Dedifferentiated amniotic fluid mesenchymal stem cell (primary cell): Measurements from ENCODE around the gene NBEA.

Experiments used
- DNase-seq: peaks from one replicate; pipeline ENCODE4 v3.0.0-alpha.2; 2016; ENCODE audit errors: extremely low spot score

Gene NBEA

DNA sequence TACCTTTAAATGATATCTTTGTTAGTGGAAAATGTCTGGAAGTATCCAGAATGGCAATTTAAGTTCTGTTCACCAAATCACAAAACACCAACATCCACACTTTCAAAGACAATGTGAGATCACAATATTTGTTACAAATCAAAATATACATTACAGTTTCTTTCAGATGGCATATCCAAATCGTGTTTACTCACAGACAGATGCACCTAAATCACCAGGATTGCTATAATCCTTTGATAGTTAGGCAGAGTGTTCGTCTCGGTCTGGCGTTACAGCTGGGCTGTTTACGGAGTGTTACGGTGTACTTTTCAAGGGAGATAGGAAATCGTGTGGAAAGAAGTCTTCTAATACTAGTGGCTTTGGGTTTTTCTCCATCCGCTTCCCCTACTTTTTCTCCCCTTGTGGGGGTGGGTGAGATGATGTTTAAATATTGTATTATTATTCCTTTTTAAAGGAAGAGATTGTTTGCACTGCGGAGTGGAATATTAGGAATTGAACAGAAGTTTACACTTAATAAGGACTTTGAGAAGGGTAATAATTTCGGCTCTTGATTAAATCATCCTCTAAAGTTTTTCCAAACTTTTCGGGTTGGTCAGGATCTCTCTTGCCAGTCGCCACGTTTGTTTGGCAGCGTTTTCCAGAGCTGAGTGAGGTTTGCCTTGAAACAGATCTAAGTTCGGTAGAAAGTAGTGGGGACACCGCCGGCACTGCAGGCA is 532.6 kb downstream of the NBEA start:
- DNase-seq: no peak

DNA sequence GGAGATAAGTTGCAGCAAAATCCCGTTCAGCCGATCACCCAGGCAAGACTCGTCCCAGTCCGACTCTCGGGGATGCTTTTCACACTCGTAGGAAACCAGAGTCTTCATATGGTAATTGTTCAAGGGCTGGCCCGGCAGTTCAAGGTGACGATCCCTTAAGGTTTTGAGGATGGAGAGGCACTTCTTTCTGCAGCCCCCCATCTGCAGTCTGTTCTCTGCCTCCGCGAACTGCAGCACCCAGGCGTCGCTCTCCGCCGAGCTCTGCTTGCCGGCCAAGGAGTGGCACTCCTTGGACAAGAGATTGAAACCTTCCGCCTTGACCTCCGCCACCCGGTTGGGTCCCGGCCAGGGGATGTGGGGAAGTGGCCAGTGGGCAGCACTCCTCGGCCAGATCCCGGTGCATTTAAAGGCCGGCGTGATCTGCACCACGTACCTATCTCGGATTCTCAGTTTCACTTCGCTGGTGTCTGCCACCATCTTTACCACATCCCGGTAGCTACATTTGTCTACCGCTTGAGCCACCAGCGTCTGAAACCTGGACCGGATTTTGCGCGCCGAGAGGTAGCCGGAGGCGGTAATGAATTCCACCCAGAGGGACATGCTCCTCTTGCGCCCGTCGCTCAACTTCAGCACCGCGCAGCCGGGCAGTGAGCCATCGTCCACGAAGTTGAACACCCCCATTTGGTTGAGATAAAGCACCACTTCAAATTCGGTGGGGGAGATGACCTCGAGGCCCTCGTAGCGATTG is 533.3 kb downstream of the NBEA start:
- peak; percentile 43 for DNase-seq

DNA sequence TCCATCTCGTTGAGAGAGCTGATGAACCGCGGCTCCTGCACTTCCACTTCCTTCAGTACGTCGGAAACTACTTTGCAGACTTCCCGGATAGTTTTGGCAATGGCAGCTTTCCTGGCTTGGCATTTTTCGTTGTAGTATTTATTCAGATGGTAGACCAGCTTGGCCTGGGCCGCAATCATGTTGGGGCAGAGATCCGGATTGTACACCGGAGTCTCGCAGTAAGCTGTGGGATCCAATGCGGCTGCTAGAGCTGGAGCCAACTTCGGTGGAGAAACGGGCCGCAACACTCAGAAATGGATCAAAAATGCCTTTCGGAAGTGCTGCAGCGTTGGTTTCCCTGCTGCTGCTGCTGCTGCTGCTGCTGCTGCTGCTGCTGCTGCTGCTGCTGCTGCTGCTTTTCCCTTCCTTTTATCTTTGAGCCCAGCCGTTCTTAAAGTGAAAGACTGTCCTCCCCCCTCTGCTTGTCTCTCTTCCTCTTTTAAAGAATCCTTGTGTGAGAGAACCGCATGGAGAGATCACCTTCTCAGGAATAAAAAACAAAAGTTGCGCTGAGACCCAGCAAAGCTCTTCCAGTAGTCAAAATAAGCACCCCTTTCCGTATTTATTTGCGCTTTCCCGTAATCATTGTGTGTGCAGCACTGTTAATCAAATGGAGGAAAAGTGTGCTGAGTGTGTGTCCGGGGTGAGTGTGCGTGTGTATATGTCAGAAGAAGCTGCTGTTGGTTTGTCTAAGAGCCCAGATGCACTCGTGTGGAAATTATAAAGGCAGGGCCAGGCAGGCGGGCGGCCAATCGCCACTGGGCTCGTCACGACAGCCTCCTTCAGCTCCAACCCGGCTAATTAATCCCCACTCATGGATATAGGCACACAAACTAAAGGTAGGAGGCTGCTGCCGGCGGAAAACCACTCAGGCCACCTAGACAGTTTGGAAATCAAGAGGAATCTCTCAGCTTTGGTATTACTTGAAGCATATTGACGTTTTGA is 534.2 kb downstream of the NBEA start, which contains the start of gene MAB21L1:
TSS of gene MAB21L1 (minus strand) at position 730 of the 984 bp plus-strand sequence. CDS start at position 179, 551 bp downstream.
- DNase-seq: peak; percentile 91

- DNase-seq: no peak
Observed at GRCh38 chr13:35477386-35477946, 535.4 kb downstream of the NBEA start.

- no peak for DNase-seq
Observed at GRCh38 chr13:35478271-35479037, 536.4 kb downstream of the NBEA start.

DNA sequence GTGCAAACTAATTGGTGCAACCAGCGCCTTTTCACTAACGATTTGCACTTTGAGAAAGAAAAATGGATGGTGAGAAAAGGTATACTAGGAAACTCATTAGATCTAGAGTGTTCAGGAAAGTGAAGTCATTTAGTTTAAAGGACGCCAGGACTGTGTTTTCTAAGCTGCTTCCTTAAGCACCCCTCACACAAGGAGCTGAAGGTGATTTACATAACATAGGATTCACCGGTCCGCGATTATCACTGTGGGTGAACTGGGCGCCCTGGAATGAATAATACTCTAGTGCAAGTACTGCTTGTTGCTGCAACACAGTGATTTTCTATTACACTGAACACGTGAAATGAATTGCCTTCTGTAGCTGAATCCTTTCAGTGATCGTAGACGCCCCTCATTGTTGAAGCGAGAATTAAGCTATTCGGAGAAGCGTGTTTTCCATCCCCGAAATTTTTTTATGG is 537.0 kb downstream of the NBEA start:
- no peak for DNase-seq

DNA sequence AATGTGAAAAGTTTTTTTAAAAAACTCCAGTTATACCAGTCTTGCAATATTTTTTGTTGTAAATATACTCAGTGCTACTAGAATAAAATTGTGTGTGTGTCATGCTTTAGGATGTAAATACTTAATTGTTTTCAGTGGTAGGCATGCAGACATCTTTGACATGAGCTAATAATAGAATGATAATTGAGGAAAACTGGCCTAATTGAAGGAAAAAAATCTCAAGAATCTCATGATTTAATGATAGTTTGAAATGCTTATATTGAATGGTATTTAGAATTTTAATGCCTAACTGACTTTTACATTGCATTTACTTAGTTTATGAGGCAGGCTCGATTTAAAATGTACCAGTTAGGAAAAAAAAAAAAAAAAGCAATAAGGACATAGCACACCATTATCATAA is 537.6 kb downstream of the NBEA start:
- DNase-seq: no peak

GRCh38 chr13:35480346-35480745 is 538.3 kb downstream of the NBEA start:
- DNase-seq: no peak

- DNase-seq: no peak
Observed at GRCh38 chr13:35481777-35482176, 539.7 kb downstream of the NBEA start.

- no peak for DNase-seq
Observed at GRCh38 chr13:35482527-35482926, 540.5 kb downstream of the NBEA start.

- no peak for DNase-seq
Observed at GRCh38 chr13:35483761-35484160, 541.7 kb downstream of the NBEA start.

DNA sequence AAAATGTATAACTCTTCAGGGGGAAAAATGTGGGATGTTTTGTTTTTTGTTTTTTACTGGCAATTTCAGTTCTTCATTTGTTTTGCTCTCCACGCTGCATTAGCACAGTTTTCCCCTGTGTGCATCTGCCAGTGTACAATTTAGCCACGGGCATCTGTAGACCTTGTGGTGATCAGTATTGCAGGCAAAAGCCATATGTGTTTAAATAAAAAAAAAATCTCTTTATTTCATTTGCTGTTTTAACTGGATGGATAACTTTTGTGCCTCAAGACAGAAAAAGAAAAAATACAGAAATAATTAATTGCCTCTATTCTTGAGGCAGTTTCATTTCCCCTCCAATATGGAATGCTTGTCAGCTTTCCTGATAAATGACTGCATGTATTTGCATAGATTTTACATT is 542.3 kb downstream of the NBEA start:
- DNase-seq: no peak

GRCh38 chr13:35485424-35485823 is 543.4 kb downstream of the NBEA start:
- no peak for DNase-seq

DNA sequence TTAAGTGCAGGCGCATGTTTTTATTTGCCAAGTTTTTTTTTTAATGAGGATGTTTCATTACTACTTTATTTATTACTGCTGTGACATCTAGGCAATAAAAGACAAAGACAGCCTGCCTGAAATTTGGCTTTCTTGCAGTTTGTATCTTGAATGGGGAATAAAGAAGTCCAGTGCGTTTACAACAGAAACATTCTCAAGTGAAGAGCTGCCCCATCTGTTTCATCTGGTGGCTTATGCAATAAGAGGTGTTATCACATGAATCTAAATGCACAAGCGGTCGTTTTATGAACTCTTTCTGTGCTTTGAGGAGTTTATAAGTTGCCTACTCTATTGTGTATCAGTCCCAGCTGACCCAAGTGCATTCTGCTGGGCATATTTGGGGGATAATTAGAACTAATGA is 547.0 kb downstream of the NBEA start:
- no peak for DNase-seq

- DNase-seq: no peak
Observed at GRCh38 chr13:35496006-35496405, 553.9 kb downstream of the NBEA start.

DNA sequence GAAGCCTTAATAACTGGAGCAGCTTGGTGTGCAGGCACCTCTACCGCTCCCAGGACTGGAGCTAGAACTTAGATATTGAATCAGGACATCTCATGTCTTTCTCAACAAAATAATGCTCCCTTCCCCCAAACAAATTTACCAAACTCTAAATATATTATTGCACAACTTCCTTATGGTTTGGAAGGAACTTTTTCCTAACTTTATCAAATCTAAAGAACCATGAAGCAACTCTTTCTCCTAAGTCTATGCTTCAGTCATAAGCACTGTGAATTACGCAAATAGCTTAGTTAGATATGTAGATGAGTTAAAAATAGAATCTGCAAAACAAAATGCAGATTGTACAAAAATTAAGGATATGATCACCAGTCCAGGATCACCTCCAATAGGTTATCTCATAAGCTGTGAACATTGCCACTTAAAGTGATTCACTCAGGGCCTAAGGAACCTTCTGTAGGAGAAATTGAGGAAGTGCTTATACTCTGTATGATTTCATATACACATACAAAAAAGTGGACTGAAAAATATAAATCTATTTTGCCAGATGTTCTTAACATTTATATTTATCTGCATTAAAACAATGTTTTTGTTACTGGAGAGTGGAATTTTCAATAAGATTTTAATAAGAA is 554.8 kb downstream of the NBEA start:
- DNase-seq: no peak

DNA sequence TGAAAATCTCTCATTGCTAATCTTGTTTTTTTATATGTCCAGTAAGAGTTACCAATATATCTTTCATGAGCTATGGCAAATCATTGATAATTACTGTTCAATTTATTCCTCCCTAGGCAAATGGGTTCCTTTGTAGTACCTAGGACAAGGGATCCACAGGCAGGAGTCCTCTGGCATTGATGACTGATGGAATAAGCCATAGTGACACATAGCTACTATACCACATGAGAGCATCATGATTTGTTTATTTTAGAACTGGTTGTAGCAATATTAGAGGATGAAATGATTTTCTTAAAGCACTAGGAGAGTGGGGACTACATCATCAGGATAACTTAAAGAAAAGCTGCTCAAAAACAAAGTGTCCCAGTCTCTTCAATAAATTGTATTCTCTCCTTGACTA is 556.2 kb downstream of the NBEA start:
- DNase-seq: no peak

GRCh38 chr13:35499196-35499662 is 557.2 kb downstream of the NBEA start:
- no peak for DNase-seq

- DNase-seq: no peak
Observed at GRCh38 chr13:35499676-35500075, 557.6 kb downstream of the NBEA start.

- no peak for DNase-seq
Observed at GRCh38 chr13:35500144-35500543, 558.1 kb downstream of the NBEA start.
